Astrocyte of the cerebellum (primary cell): Measurements from ENCODE around the gene SPDYE4.

Experiments
- DNase-seq: peaks from one replicate; pipeline ENCODE4 v3.0.0-alpha.2; 2011; ENCODE audit warnings: low read depth
- H3K4me3 ChIP-seq: 2 replicates; pipeline ENCODE4 v1.5.1; 2011; ENCODE audit warnings: mild to moderate bottlenecking, low read depth, low read length, moderate library complexity
- CTCF ChIP-seq: IDR thresholded peaks from 2 replicates; pipeline ENCODE4 v1.5.1; 2012; ENCODE audit warnings: low read length, low read depth, moderate library complexity, mild to moderate bottlenecking; ENCODE audit errors: missing control alignments
- in situ Hi-C: cut with HindIII; loops from 2 replicates; pipeline ENCODE4 v1.10.0; 2017; ENCODE audit warnings: low sequenced_read_pairs

Gene SPDYE4

GRCh38 chr17:8728251-8728938 lies 30.0 kb downstream of the SPDYE4 start:
- no peak for DNase-seq
- in situ Hi-C loops, result no loop called here
- H3K4me3 ChIP-seq, result no peak overlapping the region
- TF ChIP-seq CTCF, result no peak

GRCh38 chr17:8726941-8727555 lies 31.3 kb downstream of the SPDYE4 start:
- in situ Hi-C loops, result no loop called here
- DNase-seq, result no peak
- no peak overlapping the region for H3K4me3 ChIP-seq
- no peak for TF ChIP-seq CTCF

GRCh38 chr17:8725881-8726876 lies 32.2 kb downstream of the SPDYE4 start:
- TF ChIP-seq CTCF, result no peak
- DNase-seq, result no peak
- in situ Hi-C loops, result no loop called here
- no peak overlapping the region for H3K4me3 ChIP-seq

- DNase-seq, result no peak
- in situ Hi-C loops, result no loop called here
- no peak for TF ChIP-seq CTCF
Observed at GRCh38 chr17:8724451-8724850, 33.9 kb downstream of the SPDYE4 start.

GRCh38 chr17:8720596-8720995 lies 37.8 kb downstream of the SPDYE4 start:
- no peak for TF ChIP-seq CTCF
- no peak overlapping the region for H3K4me3 ChIP-seq
- no peak for DNase-seq
- in situ Hi-C loops, result no loop called here

More at GRCh38 chr17:8724451-8724850, 33.9 kb downstream of the SPDYE4 start:
- no peak overlapping the region for H3K4me3 ChIP-seq
